Skeletal muscle cell (primary cell): Measurements from ENCODE around the gene GRIP1.

Experiments used
- DNase-seq: peaks from one replicate; pipeline ENCODE4 v3.0.0-alpha.2; 2010; ENCODE audit warnings: low read depth
- H3K4me3 ChIP-seq: 2 replicates; pipeline ENCODE4 v1.5.1; 2011; ENCODE audit warnings: low read depth, mild to moderate bottlenecking, control low read depth, low read length, moderate library complexity

GRIP1 gene

DNA sequence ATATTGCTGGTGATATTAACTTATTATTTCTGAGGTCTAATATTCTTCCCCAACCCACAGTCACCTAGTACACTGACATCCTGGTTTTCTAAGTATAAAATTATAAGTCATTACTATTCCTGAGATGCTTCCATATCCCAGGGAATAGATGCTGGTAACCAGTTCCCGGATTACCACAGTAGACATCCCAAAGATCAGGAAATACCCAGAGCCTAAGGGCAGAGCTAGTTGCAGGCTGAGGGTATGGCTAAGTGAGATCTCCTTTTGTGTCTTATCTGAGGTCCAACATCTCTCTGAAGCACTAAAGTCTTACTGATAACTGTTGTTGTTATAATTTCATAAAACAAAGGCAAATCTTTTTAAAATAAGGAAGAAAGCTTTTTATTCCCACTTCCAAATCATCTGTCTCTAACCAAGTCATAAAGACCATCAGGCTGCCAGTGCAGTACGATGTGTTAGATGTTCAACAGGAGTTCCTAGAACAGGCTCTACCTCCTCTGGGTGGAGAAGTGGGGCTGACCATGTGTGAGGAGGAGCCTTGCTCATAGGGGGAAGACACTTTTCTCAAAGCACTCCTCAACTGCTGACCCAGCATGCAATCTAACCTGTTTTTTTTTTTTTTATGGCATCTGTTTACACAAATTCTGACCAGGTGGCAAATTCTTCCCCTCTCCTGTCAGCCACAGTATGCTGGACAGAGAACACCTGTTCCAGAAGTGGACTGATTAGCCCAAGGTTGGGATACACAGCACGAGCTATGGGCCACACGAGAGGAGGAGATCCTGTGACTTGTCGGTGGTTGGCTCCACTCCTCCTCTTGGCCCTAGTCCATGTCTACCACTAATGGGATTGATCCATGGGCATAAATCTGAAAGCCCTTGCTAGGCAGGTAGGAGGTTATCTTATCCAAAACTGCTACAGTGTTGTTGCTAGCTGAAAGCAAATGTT is 16.1 kb upstream of the GRIP1 start:
- H3K4me3 ChIP-seq, result no peak overlapping the region
- DNase-seq, result no peak

DNA sequence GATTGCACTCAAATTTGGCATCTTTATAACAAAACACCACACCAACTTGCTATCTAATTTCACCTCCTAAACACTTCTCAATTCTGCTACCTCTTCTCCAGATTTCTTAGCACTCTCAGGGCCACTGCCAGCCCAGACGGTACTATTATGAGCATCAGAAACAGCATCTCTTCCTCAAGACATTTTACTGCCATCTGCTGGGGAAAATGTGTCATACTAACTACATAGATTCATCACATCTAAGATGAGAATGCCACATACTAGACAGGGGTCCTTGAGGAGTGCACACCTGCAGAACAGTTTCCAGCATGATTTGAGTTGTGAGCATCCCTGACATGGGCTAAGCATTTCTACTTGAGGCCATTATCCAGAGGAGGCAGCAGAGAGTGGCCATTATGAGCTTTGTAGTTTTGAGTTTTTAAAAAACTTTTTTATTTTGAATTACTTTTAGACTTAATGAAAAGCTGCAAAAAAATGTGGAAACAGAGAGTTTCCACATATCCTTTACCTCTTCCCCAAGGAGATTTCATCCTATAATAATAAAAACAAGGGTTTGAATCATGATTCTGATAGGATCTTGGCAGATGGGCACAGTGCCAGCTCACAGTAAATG is 15.1 kb upstream of the GRIP1 start:
- DNase-seq, result peak; percentile 25
- H3K4me3 ChIP-seq, result no peak overlapping the region

DNA sequence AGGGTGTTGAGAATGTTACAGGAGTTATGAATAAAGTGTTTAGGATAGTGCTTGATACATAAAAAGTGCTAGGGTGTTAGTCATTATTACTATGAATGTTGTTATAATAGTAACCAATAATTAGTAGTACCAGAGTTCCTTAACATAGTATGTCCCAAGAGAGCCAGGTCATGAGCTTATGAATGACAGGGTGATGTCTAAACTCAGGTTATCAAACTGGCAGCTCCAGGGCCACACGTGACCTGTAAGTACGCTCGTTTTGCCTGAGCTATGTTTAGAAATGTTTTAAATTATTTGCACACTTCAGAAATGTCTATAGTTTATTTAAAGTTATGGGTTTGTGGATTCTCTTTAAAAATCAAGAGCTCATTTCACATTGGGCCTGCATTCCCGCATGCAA is 14.1 kb upstream of the GRIP1 start:
- DNase-seq, result no peak

DNA sequence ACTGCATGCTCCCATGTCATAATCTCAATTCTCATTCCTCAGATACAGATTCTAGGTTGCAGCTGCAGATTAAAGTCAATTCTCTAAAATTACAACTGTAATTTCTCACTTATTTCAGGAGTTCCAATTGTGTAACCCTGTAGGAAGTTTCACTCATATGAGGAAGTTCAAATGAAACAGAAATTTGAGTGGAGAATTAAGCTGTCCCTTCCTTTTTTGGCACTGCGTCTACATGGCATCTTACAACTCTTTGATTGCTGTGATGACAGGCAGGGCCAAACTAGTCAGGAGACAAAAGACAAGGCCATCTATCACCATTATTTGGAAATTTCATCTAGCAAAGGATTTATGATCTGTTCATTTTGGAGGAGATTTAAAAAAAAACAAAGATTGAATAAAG is 13.3 kb upstream of the GRIP1 start:
- DNase-seq, result no peak
- no peak overlapping the region for H3K4me3 ChIP-seq

More for the DNA sequence above, 14.1 kb upstream of the GRIP1 start:
- no peak overlapping the region for H3K4me3 ChIP-seq

DNA sequence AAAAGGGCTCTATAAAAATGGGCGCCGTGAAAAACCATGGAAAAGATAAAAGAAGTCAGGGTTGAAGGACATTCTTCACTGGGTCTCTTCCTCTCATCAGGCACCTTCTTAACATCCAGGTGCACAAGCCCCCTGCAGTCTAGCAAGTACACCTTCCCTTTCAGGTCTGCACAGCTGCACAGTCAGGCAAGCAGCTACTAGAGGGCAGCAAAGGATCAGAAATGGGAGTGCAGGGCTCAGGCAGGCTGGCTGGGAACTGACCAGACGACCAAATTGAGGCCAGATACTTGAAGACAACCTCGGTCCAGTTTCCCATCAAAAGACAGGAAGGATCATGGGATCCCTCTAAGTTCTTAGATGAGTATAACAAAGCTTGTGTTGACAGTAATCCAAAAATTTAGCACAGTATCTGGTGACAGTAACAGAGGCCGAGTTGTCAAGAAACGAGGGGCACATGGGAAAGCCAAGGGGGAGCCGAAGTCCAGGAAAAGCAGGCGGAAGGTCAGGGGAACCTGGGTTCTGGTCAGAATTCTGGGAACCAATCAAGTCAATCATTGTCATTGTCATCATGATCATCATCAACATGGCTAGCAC is 10.1 kb upstream of the GRIP1 start:
- no peak overlapping the region for H3K4me3 ChIP-seq
- DNase-seq, result peak; percentile 3

DNA sequence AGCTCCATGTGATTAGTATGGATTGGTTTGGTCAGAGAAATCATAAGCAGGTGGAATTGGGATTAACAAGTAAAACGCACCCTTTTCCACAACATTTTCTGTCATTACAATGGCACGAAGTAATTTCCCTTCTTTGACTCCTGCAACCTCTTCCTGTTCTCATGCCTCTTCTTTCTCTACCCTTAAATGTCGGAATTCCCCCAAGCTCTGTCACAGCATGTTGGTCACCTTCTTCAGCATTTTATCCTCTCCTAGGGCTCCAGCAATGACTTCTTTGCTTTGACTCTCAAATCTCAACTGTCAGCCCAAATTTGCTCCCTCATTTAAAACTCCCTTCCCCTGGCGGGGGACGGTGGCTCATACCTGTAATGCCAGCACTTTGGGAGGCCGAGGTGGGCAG is 5.3 kb upstream of the GRIP1 start:
- no peak for DNase-seq
- H3K4me3 ChIP-seq, result no peak overlapping the region

DNA sequence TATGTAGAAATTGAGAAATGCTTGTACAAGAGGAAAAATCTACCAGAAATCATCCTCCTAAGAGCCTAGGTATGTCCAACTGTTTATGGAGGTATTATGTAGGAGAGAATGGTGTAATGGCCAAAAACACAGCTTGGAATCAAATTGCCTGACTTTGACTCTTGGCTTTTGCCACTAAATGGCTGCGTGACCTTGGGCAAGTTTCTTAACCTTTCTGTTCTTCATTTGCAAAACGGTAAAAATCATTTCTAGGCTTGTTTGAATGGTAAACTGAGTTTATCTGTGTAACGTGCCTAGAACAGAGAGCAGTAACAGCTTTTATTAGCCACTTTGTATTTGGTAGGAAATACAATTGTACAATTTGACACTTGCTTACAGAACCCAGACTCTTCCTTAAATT is 4.9 kb upstream of the GRIP1 start:
- DNase-seq, result no peak
- H3K4me3 ChIP-seq, result no peak overlapping the region

DNA sequence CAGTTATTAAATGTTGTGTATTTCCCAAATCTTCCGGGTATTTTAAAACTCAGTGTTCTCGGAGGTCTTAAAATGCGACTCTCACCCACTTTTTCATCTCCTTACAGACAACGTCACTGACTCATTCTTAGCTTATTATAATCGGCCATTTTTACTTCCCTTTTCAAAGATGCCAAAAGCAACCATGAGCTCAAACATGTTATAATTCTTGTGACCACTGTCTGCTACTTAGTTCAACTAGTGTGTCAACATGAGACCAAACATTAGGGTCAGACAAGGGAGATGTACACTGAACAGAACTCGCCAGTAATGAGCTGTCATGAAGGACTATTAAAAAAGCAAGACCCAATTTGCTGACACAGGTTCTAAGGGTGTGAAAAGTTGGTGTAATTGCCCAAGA is 4.2 kb upstream of the GRIP1 start:
- H3K4me3 ChIP-seq, result no peak overlapping the region
- no peak for DNase-seq

DNA sequence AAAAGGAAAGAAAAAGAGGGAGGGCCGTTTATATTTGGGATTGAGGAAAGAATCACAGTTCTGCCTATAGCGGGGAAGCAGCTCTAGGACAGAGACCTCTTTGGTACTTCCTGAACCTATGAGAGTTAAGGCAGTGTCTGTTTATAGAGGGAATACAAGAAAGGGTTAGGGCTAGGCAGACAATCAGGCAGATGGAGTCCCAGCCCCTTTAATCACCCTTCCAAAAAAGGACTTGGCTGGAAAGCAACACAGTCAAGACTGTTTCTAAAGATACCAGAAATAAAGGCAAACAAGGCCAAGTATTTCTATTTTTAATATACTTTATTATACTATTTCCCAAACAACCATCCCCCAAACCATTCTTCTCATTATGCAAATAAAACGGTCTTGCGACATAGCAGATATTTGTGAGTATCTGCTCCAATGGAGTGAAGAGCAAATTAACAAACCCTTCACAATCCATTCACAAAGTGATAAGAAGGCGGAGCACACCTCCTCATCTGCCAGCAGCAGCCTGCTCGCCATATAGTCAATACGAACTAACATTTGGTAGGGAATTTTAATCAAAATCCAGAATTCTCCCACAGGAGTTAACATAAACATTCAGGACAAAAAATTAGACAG is 697 bp upstream of the GRIP1 start:
- no peak overlapping the region for H3K4me3 ChIP-seq
- DNase-seq, result no peak

DNA sequence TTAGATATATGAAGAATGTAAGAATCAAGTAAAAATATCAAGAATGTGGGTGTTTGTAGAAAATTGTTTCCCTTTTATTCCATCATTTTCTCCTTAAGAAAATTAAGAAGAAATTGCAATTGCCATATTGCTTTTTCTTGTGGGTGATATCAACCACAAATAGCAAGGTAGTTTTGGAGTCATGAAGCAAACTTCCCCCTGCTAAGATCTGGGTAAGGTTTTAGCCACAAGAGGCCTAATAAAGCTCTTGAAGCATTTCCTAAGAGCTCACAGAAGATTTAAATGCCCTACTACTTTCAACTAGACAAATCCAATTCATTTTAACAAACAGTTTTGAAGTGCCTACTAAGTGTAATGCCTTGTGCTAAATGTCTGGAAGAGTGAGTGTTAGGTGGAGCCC is 2.6 kb downstream of the GRIP1 start:
- no peak for DNase-seq
- H3K4me3 ChIP-seq, result no peak overlapping the region

DNA sequence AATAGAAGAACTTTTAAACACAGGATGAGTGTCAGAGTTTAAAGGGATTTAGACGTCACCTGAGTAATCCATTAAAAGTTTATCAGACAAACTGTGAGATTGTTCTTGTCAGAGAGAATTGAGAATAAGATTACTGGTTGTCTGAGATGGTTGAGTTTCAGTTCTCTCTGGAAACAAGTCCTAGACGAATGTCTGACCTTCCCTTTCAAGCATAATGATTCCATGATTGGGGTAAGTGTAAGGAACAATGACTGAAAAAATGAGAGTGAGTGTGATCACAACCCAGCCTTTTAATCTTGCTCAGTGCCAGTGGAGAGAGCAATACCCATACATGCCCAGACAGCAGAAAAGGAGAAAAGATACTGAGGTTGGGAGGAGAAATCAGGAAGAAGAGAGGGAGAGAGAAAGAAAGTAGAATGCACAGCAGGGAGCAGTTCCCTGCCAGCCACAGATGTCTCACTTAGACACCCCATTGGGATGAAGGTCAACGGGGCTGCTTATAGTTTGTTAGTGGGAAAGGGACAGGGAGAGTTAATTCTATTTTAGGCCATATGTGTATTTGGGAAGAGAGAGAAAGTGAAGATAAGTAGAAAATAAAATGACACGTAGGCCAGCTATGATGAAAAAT is 4.3 kb downstream of the GRIP1 start:
- DNase-seq, result no peak
- no peak overlapping the region for H3K4me3 ChIP-seq

DNA sequence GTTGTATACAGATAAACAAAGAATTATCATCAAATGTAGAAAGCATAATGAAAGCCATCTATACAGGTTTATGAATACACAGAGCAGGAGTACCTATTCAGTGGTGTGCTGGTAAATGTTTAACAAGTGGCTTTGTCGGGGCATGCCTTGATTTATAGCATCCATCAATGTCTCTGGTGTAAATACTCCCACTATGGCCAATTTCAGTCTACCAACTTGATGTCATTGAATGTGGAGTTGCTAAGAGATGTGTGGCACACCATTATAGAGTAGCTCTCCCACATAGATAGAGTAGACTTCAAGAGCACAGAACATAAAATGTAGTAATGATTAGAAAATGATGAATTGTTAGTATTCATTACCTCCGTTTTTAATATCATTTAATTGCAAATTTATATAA is 9.3 kb downstream of the GRIP1 start:
- H3K4me3 ChIP-seq, result no peak overlapping the region

DNA sequence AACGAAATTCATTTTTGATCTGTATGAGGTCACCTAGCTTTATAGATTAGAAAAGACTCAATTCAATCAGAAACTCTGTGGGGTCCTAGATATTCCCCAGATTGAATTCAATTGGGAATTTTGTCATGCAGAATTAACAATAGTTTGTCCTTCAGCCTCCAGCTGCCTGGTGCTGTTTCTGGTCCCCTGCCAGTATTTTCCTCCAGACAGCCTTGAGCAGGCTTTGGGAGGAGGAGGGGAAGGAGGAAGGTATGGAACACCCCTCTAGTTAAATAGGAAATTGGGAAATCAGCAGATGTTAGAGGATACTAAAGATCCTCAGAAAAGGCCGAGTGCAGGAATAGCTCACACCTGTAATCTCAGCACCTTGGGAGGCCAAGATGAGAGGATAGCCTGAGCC is 10.6 kb downstream of the GRIP1 start:
- DNase-seq, result peak; percentile 18

More for the DNA sequence above, 9.3 kb downstream of the GRIP1 start:
- no peak for DNase-seq

DNA sequence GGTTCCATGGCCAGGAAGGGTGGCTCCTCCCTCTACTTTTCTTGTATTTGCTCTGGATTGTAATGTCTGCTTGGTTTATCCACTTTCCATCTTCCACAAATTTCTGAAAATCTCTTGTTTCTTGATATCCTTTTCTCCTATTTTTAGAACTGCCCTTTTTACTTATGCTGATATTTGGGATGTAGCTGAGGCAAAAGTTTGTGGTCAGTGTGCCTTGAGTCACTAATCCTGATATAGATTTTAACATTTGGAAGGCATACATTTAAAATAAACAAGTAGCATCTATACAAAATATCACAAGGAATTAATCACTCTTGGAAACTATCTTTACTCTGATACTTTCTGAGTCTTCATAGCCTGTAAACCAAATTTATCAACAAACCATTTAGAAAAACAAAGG is 11.0 kb downstream of the GRIP1 start:
- no peak for DNase-seq

More for the DNA sequence above, 10.6 kb downstream of the GRIP1 start:
- H3K4me3 ChIP-seq, result no peak overlapping the region

DNA sequence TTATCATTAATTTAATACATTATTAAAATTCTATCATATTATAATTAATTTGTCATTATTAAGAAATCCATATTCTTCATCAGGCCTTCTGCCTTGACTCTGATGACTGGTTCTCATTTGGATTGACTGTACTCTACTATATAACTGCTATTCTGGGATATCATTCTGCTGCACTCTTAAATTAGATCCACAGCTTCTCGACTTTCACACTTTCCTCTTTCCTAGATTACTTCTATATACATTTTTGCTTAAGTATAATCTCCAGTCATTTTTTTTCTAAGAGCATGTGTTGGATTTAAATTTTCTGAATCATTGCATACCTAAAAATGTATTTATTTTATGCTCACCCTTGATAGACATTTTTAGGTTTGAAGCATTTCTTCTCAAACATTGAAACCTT is 12.4 kb downstream of the GRIP1 start:
- H3K4me3 ChIP-seq, result no peak overlapping the region
- no peak for DNase-seq

More for the DNA sequence above, 11.0 kb downstream of the GRIP1 start:
- H3K4me3 ChIP-seq, result no peak overlapping the region

DNA sequence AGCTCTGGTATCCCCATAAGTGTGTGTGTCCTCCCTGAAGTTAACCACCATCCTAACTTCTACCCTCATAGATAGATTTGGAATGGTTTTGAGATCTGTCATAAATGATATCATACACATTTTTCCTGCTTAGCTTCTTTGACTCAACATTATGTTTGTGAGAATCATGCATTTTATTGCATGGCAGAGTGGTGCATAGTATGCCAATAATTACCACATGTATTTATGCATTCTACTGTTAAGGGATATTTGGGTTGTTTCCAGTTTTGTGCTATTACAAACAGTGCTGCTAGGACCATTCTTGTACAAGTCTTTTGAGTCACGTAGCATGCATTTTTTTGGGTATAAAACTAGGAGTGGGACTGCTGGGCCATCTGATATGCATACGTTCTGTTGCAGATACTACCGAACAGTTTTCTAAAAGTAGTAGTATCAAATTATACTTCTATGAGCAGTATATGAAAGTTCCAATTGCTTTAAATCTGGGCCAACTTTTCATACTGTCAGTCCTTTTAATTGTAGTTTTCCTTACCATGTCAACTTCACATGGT is 13.4 kb downstream of the GRIP1 start:
- DNase-seq, result no peak
- H3K4me3 ChIP-seq, result no peak overlapping the region

DNA sequence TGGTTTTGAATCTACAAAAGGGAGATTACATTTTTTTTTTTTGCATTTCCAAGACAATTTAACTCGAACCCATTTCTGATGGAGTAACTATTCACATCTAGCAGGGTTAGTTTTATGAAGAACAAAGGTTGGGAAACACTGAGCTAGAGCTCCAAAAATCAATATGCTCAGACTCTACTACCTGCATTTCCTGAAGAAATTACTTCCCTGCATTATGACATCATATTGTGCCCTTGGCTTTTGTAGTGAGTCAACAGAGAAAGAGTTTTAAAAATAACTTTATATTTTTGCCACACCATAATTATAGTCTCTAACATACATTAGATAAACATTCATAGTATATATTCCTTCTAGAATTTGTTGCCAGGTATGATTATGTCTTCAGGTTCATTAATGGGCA is 14.8 kb downstream of the GRIP1 start:
- no peak for DNase-seq
- H3K4me3 ChIP-seq, result no peak overlapping the region

DNA sequence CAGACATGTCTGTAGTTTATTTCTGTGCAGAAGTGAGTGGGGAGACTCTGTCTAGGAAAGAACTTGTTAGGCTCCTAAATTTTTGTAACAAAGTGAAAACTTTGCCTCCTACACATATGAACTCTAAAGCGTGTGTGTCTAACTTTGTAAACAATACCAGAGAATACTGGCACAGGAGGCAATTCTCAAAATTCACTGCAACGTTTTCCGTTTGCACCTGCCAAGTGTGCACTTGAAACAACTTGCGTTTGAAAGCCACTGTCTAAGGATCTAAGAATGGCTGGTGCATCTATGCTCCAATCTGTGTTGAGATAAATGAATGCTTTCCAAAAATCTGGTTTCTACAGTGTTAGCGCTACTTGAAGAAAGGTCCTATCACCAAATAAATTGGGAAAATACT is 15.3 kb downstream of the GRIP1 start:
- DNase-seq, result no peak
- no peak overlapping the region for H3K4me3 ChIP-seq

DNA sequence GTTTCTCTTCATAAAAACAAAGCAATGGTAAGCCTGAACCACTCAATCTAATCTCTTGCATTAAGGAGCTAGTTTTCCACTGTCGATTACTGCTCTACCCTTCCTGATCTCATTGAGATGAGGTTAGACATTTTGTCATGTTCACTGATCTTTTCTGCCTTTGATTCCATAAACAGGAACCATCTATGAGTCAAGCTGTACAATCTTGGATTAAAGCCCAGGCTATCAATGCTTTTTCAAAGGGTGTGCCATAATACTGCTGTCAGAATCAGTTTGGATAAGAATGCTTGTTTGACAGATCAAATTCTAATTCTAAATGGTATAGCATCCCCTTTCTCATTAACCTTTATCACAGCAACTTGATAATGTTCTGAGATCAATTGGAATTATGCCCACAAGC is 16.1 kb downstream of the GRIP1 start:
- peak; percentile 37 for DNase-seq
- H3K4me3 ChIP-seq, result no peak overlapping the region
